Measurements from ENCODE around the gene PPT1.

PPT1 gene

GRCh38 chr1:40092241-40092640 is 4.8 kb downstream of the PPT1 start:
- DNase-seq = no peak

- no peak for DNase-seq
Measured at GRCh38 chr1:40090652-40091355, 6.2 kb downstream of the PPT1 start.

GRCh38 chr1:40084750-40085149 is 12.3 kb downstream of the PPT1 start:
- DNase-seq = peak; percentile 39 to 49

GRCh38 chr1:40081871-40082270 is 15.2 kb downstream of the PPT1 start:
- DNase-seq = no peak

GRCh38 chr1:40079774-40080400 is 17.2 kb downstream of the PPT1 start:
- DNase-seq = no peak

GRCh38 chr1:40078512-40079333 is 18.3 kb downstream of the PPT1 start:
- peak; percentile 54 to 71 for DNase-seq

GRCh38 chr1:40076895-40077312 is 20.1 kb downstream of the PPT1 start:
- no peak for DNase-seq

- DNase-seq = no peak
Measured at GRCh38 chr1:40075266-40075665, 21.8 kb downstream of the PPT1 start.

- DNase-seq = no peak
Measured at GRCh38 chr1:40073062-40073461, 24.0 kb downstream of the PPT1 start.

GRCh38 chr1:40072142-40072541 is 24.9 kb downstream of the PPT1 start:
- DNase-seq = no peak

- no peak for DNase-seq
Measured at GRCh38 chr1:40067851-40068250, 29.2 kb downstream of the PPT1 start.

GRCh38 chr1:40067023-40067422 is 30.0 kb downstream of the PPT1 start:
- no peak for DNase-seq

GRCh38 chr1:40064797-40065499 is 32.1 kb downstream of the PPT1 start:
- no peak for DNase-seq

- DNase-seq = peak in 1 of 2 donors; percentile 32
Measured at GRCh38 chr1:40059960-40060750, 36.9 kb downstream of the PPT1 start.

GRCh38 chr1:40059338-40059959 is 37.6 kb downstream of the PPT1 start:
- DNase-seq = peak in 1 of 2 donors; percentile 55

- no peak for DNase-seq
Measured at GRCh38 chr1:40058453-40059337, 38.4 kb downstream of the PPT1 start.

- DNase-seq = no peak
Measured at GRCh38 chr1:40058097-40058452, 39.0 kb downstream of the PPT1 start.

- no peak for DNase-seq
Measured at GRCh38 chr1:40057310-40058030, 39.6 kb downstream of the PPT1 start.

- no peak for DNase-seq
Measured at GRCh38 chr1:40056519-40057309, 40.3 kb downstream of the PPT1 start.
